Stromal cell of bone marrow (primary cell): ENCODE measurements around the gene MT1B.
A peak's percentile ranks its signal among the peaks of the same experiment; 100 is the strongest.
"Not testable (repeated sequence)": the region's sequence is repeated elsewhere in the genome, so short reads cannot be mapped to it uniquely, and the experiment has no call there.

Source experiments
- DNase-seq: peaks from one replicate; pipeline ENCODE4 v3.0.0-alpha.2; 2012; ENCODE audit warnings: low read depth

MT1B gene

GRCh38 chr16:56620339-56620897 lies 31.3 kb upstream of the MT1B start:
- no peak for DNase-seq

GRCh38 chr16:56621665-56622445 lies 29.8 kb upstream of the MT1B start:
- DNase-seq = not testable (repeated sequence)

DNA sequence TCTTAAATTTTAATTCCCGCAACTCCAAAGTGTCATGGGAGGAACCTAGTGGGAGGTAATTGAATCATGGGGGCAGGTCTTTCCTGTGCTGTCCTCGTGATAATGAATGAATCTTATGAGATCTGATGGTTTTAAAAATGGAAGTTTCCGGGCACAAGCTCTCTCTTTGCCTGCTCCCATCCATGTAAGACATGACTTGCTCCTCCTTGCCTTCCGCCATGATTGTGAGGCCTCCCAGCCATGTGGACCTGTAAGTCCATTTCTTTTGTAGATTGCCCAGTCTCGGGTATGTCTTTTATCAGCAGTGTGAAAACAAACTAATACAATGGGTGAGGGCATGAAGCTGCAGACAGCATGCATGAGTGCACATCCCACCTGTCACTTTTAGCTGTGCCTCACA lies 28.5 kb upstream of the MT1B start:
- not testable (repeated sequence) for DNase-seq

DNA sequence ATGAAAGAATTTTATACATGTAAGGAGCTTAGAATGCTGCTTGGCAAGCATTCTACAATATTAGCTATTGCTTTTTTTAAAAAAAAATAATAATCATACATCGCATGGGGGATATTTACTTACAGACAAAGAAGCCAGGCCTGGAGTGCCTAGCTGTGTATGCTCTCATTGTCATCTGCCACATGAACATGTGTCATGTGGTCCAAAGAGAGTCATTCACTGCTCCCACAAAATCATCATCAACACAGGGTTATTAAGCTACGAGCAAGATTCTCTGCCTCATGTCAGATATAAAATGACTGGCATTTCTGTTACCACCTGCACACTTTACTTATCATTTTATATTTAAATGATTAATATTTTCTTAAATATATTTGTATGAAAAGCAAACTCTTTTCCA lies 28.0 kb upstream of the MT1B start:
- no peak for DNase-seq

DNA sequence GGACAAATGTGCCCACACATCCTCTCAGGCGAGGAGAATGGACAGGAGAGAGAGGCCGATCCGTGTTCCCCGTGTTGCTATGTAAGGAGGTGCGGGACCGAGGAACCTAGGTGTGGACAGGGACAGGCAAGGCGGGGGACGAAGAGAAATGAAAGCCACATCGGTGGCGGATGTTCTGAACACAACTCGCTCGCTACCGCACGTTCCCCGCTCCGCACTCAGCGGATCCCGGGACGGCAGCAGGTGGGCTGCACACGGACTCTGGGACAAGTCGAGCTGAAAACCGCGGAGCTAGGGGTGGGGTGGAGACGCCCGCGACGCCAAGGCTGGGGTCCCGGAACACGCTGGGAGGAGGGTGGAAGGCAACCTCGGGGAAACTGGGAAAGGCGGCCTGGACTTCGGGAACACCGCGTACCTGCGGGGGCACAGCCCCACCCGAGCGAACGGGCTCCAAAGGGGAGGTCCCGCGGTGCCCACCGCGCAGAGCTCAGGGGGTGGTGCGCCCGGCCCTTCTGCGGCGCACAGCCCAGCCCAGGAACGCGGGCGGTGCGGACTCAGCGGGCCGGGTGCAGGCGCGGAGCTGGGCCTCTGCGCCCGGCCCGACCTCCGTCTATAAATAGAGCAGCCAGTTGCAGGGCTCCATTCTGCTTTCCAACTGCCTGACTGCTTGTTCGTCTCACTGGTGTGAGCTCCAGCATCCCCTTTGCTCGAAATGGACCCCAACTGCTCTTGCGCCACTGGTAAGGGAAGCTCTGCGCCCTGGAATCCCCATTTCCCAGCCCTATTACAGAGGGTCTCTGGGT lies 26.3 kb upstream of the MT1B start, which contains the start of gene MT1E:
MT1E (plus strand) TSS at position 642 of the 803 bp plus-strand sequence; CDS start at position 713, 71 bp downstream.
- DNase-seq = no peak

GRCh38 chr16:56625943-56626654 lies 25.6 kb upstream of the MT1B start:
- peak; percentile 94 for DNase-seq

- no peak for DNase-seq
These were observed 25.0 kb upstream of the MT1B start for GRCh38 chr16:56626685-56627084.

- DNase-seq = no peak
These were observed 23.0 kb upstream of the MT1B start for GRCh38 chr16:56628486-56629350.

DNA sequence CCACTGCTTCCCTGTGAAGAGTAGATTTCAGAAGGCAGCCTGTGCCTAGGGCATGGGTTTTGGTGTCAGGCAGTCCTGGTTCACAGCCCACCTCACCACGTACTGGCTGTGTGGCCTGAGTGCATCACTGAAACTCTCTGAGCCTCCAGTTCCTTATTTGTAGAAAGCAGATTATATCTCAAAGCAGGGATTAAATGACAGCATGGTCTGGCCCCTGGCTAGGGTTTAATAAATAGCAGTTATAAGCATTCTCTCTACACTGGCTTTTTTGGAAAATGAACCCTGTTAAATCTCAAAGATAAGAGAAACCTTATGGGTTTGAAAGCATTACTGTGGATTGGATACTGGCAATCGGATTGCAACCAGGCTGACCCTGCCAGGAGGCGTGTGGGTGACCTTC lies 22.2 kb upstream of the MT1B start:
- DNase-seq = no peak

GRCh38 chr16:56630134-56630533 lies 21.6 kb upstream of the MT1B start:
- DNase-seq = no peak

DNA sequence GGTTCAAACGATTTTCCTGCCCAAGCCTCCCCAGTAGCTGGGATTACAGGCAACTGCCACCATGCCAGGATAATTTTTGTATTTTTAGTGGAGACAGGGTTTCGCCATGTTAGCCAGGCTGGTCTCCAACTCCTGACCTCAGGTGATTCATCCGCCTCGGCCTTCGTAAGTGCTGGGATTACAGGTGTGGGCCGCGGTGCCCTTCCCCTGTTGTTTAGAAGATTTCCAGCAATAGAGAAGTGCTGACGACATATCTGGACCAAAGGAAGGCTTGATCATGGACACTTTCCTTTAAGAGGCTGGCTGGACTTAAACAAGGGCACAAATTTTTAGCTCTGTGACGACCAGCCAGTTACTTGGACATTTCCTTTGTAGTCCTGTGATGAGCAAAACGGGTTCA lies 20.5 kb upstream of the MT1B start:
- DNase-seq = no peak

GRCh38 chr16:56631832-56632155 lies 19.9 kb upstream of the MT1B start:
- no peak for DNase-seq

GRCh38 chr16:56632156-56632847 lies 19.4 kb upstream of the MT1B start, which contains the start of gene MT1M:
Gene MT1M (plus strand): TSS chr16:56632659. CDS start chr16:56632732, 73 bp downstream.
- no peak for DNase-seq

- no peak for DNase-seq
These were observed 18.8 kb upstream of the MT1B start for GRCh38 chr16:56632848-56633365.

- no peak for DNase-seq
These were observed 18.2 kb upstream of the MT1B start for GRCh38 chr16:56633535-56633934.

- no peak for DNase-seq
These were observed 16.8 kb upstream of the MT1B start for GRCh38 chr16:56634715-56635440.

GRCh38 chr16:56635441-56635967 lies 16.2 kb upstream of the MT1B start:
- no peak for DNase-seq

DNA sequence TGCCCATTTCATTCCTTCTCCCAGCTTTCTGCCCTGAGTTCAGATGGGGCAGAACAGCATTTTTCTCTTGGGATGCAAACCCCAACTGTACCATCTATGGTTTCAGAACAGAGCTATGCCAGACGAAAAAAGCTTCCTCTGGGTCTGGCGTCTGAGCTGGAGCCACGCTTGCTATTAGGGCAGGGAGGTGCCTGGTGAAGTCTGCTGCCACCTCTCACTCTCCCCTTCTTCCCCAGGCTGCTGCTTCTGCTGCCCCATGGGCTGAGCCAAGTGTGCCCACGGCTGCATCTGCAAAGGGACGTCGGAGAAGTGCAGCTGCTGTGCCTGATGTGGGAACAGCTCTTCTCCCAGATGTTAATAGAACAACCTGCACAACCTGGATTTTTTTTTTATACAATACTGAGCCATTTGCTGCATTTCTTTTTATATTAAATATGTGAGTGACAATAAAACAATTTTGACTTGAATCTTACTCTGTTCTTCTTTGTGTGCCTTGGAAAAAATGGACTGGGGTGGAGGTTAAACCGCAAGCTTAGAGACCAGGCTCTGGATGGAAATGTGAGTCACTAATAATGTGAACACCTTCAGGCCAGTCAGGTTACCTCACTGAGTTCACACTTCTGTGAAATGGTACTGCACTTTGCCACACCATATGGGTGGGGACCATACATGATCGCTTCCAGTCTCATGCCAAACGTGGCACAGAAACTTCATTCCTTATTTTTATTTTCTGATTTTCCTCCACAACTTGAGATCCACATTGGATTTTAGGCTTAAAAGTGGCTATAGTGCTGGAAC lies 14.9 kb upstream of the MT1B start:
- DNase-seq = no peak
